ENCODE results near the gene RYR2.
"Not testable (repeated sequence)": the region's sequence is repeated elsewhere in the genome, so short reads cannot be mapped to it uniquely, and the experiment has no call there.

RYR2 gene

DNA sequence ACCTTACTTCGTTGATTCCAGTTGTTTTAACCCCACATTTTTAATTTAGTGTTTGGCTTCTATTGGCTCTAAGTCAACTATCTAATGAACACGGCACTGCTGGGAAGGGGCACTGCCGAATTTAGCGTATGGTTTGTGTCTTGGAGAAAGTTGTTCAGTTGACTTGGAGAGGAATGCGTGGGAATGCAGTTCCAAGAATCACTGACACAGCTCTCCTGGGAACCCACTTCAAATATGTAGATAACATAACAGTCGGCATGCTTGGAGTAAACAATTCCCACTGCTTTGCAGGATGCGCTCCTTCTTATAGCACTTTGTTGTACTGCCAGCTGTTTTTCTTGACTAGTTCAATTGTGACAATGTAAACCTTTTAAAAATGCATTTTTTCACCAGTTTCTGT lies 104.3 kb downstream of the RYR2 start:
- no peak for DNase-seq (ENCODE audit: low read depth)

DNA sequence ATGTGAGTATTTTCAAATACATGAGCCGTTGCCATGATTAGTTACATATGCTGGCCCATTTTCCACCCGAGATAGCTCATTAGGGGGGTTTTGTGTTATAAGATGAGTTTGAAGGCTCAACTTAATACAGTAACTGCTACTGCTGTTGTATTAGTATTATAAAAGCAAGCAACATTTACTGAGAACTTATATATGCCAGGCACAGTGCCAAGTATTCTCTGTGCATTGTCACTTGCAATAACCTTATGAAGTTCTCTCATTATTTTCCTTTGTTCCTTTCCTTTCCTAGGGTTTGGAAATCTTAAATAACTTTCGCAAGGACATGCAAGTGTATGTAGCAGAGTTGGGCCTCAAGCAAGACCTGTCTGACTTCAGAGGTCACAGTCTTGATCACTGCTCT lies 107.9 kb downstream of the RYR2 start:
- no peak for DNase-seq (ENCODE audit: low read depth)

DNA sequence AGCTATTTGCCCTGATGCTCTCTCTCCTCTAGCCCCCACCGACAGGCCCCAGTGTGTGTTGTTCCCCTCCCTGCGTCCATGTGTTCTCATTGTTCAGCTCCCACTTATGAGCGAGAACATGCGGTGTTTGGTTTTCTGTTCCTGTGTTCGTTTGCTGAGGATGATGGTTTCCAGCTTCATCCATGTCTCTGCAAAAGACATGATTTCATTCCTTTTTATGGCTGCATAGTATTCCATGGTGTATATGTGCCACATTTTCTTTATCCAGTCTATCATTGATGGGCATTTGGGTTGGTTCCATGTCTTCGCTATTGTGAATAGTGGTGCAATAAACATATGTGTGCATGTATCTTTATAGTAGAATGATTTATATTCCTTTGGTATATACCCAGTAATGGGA lies 110.0 kb downstream of the RYR2 start:
- DNase-seq (ENCODE audit: low read depth), result not testable (repeated sequence)

DNA sequence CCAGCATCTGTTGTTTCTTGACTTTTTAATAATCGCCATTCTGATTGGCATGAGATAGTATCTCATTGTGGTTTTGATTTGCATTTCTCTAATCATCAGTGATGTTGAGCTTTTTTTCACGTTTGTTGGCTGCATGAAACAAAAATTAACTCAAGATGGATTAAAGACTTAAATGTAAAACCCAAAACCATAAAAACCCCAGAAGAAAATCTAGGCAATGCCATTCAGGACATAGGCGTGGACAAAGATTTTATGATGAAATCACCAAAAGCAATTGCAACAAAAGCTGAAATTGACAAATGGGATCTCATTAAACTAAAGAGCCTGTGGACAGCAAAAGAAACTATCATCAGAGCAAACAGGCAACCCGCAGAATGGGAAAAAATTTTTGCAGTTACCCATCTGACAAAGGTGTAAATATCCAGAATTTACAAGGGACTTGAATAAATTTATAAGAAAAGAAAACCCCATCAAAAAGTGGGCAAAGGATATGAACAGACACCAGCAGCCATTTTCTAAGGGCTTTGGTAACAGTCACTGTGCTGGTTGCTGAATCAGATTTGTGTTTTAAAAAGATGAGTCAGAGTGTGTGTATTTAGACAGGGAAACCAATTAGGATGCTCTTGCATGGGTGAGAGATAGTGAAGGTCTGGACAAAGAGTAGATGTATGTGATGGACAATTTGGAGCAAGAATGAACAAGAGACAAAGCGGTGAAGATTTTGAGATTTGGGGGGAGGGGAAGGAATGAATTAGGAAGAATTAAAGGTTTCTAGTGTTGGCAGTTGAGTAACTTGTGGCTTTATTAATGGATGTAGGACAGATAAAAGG lies 110.7 kb downstream of the RYR2 start:
- no peak for DNase-seq (ENCODE audit: low read depth)

DNA sequence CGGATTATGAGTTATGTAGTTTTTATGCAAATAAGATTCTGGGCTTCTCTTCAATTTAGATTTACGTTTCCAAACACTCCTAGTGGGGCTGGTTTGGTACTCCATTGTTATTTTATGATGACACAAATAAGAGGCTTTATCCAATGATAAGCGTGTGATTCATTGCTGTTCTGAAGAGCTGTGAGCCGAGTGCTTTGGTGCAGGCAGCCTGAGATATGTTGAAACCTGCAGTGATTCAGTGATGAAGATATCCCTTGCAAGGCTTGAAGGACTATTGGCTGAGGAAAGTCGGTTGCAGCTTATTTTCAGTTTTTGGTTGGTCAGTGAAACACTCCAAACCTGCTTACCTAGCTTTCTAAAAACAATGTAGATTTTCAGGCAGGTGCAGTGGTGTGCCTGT lies 112.2 kb downstream of the RYR2 start:
- DNase-seq (ENCODE audit: low read depth), result no peak

DNA sequence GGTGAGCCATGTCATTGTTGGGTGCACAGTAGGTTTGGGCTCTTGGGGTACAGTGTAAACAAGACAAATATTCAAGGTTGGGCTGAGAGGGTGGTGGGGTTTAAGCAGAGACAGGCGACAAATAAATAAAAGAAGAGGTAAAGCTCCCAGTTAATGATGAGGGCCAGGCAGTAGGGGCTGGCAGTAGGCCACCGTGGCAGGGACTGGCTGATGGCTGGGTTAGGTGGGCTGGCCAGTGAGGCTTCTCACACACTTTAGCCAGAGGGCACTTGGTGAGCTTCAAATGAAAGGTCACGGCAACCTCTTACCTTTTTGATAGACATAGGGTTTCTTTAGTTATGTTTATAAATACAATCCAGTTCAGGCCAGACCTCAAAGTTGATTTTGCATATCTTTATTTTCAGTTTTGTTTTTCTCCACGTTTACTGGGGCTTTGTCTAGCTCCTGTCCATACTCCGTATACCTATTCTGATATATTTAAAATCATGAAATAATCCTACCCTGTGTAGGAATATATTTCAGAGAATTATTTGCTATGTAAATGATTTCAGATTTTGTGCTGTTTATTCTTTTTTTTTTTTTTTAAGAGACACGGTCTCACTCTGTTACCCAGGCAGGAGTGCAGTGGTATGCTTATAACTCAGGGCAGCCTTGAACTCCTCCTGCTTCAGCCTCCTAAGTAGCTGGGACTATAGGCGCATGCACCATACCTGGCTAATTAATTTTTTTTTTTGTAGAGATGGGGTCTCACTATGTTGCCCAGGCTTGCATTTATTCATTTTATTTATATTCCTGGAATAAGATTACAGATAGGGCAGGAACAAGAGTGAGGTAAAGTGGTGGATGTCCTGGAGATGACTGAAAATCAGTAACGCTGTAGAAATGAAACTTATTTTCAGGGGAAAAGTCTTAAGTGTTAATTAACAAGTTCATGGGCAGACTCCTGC lies 122.7 kb downstream of the RYR2 start:
- DNase-seq (ENCODE audit: low read depth), result no peak

DNA sequence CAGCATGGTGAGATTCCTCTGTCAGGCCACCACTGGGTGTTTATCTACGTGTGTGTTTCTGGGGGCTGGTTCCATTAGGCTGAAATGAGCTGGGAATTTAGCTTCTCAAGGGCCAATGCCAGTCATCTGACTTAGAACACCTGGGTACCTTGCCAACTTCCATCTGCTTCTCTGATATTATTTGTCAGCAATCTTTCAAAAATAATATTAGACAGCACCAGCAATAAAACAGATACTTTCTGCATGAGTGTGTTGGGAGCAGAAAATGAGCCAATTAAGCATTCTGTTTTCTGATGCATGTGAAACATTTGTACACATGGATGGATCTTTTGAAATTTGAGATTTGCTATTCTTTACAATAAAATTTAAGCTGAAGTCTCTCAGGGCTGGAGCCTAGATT lies 124.1 kb downstream of the RYR2 start:
- no peak for DNase-seq (ENCODE audit: low read depth)

DNA sequence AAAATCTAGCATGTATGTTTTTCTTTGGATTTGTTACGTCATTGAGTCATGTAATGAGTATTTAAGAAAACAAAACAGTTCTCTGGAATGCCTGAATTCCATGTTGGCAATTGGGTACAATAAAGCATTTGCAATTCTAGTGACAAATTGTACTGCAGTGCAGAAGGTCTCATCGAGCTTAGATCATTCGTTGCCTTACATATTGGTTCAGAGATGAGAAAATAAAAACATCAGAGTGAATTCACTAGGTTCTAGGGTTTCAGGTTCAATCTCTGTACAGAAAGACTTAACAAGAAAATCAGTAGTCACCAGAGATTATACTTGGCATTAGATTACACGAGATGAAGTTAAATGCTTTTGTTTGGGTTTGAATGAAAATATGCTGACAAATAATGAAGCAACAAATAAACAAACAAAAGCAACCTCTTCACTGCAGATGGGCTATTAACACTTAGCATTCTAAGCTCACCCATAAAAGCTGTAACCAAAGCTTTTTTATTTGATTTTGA lies 124.7 kb downstream of the RYR2 start:
- DNase-seq (ENCODE audit: low read depth), result no peak

DNA sequence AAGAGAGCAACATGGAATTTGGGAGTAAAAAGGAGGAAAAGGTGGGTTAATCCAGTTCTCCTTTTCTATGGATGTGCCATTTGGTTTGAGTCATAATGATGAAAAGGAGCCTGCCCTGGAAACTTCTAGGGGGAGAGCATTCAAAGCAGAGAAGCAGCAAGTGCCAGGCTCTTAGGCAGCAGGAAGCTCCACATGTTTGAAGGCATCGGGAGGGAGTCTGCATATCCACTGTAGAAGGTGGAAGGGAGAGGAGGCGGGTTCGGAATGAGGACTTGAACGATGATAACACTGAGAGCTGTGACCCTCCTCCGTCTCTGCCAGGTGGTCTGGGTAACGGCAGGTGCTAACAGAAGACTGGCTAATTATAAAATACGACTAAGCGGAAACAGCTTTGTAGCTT lies 128.2 kb downstream of the RYR2 start:
- no peak for DNase-seq (ENCODE audit: low read depth)

DNA sequence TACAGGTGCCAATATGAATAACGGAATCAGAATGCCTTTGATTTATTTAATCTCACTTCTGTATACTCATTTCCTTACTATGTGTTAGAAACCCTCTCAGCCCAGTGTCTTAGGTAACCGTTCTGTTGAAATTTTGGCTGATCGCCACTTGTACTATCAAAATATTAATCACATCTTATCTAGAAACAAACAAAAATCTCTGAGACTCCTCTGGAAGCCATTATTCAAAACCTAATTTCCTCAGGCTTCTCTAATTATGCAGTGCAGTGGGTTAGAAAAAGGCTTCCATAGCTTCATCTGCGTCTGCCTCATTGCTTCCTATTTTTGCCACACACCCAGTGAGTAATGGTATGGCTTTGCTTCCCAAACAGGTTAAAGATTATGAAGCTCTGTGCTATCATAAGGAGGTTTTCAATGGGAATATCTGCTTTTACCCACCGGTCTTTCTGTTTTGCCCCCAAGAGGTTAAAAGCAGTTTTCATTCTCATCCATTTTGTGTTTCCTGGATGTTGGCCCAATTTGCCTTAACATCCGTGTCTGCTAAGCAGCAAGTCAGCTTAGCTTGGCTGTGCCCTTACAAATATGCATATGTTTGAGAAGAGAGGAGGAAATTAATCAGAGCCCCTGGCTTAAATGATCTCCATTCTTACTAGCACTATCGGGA lies 129.6 kb downstream of the RYR2 start:
- DNase-seq (ENCODE audit: low read depth), result no peak

DNA sequence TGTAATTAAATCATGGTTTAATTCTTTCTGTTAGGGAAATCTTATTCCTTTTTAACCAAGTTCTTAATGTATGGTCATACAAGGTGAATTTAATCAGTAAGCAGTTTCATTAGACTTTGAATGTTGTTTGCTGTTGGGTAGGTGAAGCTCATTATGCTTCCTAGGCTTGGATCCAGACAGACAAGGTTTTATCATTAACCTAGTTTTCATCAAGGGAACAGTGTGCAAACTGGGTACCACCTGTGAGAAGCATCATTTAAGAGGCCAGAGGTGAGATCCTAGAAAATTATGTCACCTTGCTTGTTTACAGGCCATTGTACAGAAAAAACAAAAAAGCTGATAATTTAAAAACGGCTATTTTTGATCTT lies 130.1 kb downstream of the RYR2 start:
- no peak for DNase-seq (ENCODE audit: low read depth)

DNA sequence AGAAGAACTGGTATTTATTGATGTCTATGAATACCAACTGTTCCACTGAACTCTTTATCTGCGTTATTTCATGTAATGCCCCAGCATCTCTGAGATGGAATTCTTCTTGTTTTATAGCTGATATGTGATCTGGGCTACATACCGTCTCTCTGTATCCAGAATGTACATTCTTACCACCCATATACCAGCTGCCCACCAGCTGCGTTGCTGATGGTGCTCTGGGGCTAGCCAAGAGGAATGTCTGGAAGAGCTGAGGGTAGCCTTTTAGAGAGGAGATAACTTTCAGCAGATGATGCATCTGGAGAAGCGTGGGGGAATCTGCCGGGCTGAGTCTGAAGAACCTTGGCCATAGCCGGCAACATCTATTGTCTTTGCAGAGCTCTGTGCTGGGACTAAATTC lies 137.5 kb downstream of the RYR2 start:
- no peak for DNase-seq (ENCODE audit: low read depth)

DNA sequence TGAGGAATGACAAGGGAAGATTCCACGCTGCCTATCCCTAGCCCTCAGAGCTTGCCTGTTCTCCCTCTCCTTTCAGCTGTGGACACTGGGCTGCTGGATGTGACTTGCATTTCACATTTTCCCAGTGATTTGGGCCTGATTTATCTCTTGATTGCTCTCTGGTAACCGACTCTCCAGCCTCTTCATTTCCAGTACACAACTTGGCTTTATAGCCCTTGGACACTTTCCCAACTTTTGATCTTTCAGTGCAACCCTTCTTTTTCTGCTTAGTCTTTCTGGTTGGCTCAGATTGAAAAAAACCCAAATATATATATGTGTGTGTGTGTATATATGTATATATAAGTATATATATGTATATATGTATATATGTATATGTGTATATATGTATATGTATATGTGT lies 138.3 kb downstream of the RYR2 start:
- DNase-seq (ENCODE audit: low read depth), result no peak

DNA sequence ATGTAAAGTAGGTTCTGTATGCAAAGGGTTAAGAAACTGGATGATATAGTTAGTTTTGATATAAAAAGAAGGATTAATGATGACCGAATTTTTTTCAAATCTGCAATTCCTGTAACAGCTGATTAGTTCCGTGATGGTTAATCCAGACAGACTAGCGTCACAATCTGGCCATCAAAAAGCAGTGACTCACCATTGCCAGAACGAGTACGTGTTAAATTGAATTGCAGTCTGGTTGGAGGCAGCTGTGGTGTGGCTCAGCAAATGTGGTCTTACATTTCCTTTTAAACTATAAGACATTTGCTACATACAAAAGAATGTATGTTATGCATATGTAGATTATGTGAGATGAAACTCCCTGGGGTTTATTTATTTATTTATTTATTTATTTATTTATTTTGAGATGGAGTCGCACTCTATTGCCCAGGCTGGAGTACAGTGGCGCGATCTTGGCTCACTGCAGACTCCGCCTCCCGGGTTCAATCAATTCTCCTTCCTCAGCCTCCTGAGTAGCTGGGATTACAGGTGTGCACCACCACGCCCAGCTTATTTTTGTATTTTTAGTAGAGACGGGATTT lies 139.8 kb downstream of the RYR2 start:
- DNase-seq (ENCODE audit: low read depth), result no peak

DNA sequence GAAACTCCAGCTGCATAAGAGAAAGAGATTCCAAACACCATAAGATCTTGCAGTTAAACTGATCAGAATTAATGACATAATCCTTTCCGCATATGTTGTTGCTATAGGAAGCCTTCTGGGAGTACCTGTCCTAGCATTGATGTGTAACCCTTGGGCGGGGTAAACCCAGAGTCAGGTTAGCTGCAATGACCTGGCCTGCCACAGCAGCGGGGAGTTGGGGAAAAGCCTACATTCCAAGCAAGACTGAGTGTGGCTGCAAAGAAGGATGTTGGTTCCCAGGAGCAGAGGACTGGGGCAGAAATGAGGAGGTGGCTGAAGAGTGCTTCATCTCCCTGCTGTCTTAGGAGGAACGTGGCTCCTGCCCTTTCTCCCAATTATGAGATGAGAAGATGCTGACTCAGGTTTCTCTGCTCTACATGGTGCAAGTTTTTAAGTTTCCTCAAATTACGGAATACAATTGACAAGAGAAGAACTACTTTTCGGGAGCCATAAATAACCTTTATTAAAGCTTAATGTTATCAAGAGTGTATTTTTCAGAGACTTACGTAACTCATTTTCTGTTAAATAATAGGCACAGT lies 142.1 kb downstream of the RYR2 start:
- DNase-seq (ENCODE audit: low read depth), result no peak

DNA sequence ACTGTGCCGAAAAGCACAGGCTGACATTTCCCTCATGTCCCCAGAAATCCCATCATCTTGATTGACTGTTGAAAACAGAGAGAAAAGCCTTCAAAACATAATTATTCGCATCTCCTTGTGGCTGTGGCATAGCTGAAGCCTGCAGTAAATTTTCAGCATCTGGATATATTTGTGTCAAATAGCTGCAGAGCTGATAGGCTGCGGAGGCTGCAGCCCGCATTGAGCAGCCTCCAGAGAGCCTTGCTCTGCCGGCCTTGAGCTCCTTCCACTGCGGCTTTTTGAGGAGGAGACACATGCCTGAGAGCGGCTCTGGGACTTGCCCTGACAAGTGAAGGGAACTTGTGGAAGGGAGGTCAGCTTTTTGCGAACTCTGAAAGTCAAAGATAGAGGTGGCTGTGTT lies 144.7 kb downstream of the RYR2 start:
- no peak for DNase-seq (ENCODE audit: low read depth)

DNA sequence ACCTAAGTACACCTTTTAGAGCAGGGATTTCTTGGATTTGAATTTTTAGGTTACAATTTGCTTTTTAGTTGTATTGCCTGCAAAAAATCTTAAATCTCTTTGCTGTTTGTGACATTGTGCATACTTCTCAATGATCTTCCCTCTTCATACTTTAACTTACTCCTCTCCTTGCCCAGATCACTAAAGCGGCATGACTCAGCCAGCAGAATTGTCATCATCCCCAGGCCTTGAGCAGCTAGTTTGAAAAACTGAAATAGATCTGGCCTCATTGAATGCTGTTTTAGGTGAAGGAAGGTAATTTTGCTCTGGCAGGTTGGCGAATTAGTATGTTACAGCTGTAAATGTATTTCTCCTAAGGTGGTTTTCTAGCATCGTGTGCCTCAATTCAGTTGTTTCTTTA lies 145.9 kb downstream of the RYR2 start:
- no peak for DNase-seq (ENCODE audit: low read depth)

DNA sequence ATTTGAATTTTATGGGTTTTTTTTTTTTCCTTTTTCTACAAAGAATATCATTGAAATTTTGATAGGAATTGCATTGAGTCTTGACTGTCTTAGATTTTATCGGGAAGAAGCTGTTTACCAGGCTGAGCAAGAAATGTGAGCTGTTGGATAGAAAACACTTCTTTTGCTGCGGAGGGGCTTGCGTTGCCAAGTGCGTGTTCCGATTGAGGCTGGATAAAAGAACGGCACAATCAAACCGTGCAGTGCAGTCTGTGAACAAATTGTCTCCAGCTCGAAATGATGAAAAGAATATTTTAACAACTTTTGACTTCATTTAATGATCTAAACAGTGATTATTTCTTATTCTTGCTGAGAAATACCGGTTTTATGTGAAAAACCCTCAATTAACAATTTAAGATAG lies 149.4 kb downstream of the RYR2 start:
- no peak for DNase-seq (ENCODE audit: low read depth)

DNA sequence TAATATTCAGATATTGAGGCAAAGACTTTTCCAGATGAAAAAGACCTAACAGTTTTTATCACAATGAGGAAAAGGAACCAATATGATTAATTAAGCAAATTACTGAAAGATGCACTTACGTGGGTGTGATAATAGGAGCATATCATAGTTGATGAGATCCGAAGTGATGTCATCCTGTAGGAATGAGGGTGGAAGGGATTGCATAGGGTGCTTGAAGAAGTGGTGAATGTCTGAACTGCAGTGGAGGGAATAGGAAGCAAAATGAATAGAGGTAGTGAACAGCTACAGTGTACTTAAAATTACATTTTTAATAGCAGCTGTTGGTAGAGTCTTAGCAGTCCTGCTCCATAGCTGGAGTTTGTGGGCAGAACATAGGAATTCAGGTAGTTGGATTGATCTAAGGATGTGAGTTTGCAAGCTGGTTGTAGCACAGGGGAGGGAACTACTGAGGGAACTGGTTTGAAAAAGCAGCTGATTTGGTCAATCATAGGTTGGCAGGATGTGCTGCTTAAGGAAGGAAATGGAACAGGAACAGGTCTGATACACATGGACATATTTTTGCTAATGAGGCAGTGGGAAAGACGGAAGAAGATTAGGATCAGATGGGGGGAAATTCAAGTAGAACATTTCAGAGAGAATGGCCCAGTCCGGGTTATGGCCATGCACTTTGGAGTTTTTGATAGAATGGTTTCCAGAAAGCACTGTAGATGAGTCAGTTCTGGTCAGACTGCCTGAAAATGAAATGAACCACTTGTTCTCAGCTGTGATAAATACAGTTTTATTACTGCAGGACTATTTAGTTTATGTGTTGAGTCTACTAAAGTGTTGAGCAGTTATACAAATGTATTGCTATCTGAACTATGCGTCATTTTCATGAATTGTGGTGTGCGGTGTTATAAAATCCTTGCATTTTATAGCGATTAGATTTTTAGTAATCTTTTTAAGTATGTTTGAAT lies 155.8 kb downstream of the RYR2 start:
- DNase-seq (ENCODE audit: low read depth), result no peak

DNA sequence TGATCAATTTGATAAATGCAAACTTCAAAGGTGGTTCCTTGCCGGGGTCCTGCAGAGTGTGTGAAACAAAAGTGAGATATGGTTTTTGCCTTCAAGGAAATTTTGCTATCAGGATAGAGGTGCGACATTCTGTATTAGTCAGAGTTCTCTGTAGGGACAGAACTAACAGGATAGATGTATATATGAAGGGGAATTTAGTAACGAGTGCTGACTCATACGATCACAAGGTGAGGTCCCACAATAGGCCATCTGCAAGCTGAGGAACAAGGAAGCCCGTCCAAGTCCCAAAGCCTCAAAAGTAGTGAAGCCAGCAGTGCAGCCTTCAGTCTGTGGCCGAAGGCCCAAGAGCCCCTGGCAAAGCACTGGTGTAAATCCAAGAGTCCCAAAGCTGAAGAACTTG lies 157.0 kb downstream of the RYR2 start:
- no peak for DNase-seq (ENCODE audit: low read depth)

DNA sequence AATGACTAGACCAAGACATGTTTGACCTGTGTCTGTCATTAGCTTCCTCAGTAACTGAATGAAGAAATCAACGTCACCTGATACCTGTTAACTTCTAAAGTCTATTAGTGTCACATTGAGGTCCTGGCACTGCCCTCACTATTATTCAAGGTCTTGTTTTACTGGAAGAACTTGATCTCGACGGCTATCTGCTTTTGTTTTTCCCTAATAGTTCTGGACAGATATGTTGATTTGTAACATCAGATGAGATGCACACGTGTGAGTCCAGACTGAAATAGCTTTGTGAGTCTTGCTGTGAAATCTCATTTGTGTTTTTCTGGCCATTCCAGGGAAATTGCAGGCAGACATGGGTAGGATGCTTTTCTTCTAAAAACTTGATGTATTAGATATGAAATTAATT lies 159.2 kb downstream of the RYR2 start:
- no peak for DNase-seq (ENCODE audit: low read depth)
